MM.1S (cell line): ENCODE measurements around the gene CTSH.
A peak's percentile ranks its signal among the peaks of the same experiment; 100 is the strongest.

ENCODE experiments used
- DNase-seq: peaks from one replicate; pipeline ENCODE4 v3.0.0-alpha.2; 2015
- H2AFZ ChIP-seq: fragments of 300-600 bp; sonication (generic); 2 replicates; pipeline ENCODE4 v1.6.0; 2016; ENCODE audit warnings: antibody characterized with exemption, low read length
- H3F3A ChIP-seq: fragments of 300-600 bp; sonication (generic); 2 replicates; pipeline ENCODE4 v1.6.1; 2016; ENCODE audit warnings: mild to moderate bottlenecking, antibody characterized with exemption, low read length, moderate library complexity, mixed read lengths; ENCODE audit not compliant: insufficient read depth
- H3K27ac ChIP-seq: fragments of 300-600 bp; sonication (generic); 2 replicates; pipeline ENCODE4 v1.5.1; 2016; ENCODE audit warnings: mild to moderate bottlenecking, low read length
- H3K27me3 ChIP-seq: fragments of 300-600 bp; sonication (generic); replicated peaks from 2 replicates; pipeline ENCODE4 v1.6.0; 2016; ENCODE audit warnings: low read length; ENCODE audit not compliant: insufficient read depth
- H3K36me3 ChIP-seq: fragments of 300-600 bp; sonication (generic); replicated peaks from 2 replicates; pipeline ENCODE4 v1.6.1; 2016; ENCODE audit warnings: mild to moderate bottlenecking, low read length, mixed read lengths; ENCODE audit not compliant: insufficient read depth
- H3K4me1 ChIP-seq: fragments of 300-600 bp; sonication (generic); 2 replicates; pipeline ENCODE4 v1.6.1; 2016; ENCODE audit warnings: low read length, mixed read lengths
- H3K4me2 ChIP-seq: fragments of 300-600 bp; sonication (generic); 2 replicates; pipeline ENCODE4 v1.6.0; 2016; ENCODE audit warnings: low read depth, low read length
- H3K4me3 ChIP-seq: fragments of 300-600 bp; sonication (generic); 2 replicates; pipeline ENCODE4 v1.5.1; 2016; ENCODE audit warnings: low read length, mixed read lengths
- H3K79me2 ChIP-seq: fragments of 300-600 bp; sonication (generic); 2 replicates; pipeline ENCODE4 v1.6.1; 2016; ENCODE audit warnings: mixed run types, low read length, mixed read lengths
- H3K9ac ChIP-seq: fragments of 300-600 bp; sonication (generic); 2 replicates; pipeline ENCODE4 v1.6.1; 2016; ENCODE audit warnings: low read length, mixed read lengths
- H3K9me2 ChIP-seq: fragments of 300-600 bp; sonication (generic); replicated peaks from 2 replicates; pipeline ENCODE4 v1.6.1; 2016; ENCODE audit warnings: mild to moderate bottlenecking, low read length, mixed read lengths; ENCODE audit not compliant: insufficient read depth
- H3K9me3 ChIP-seq: fragments of 300-600 bp; sonication (generic); replicated peaks from 2 replicates; pipeline ENCODE4 v1.6.1; 2016; ENCODE audit warnings: mild to moderate bottlenecking, low read length, mixed read lengths; ENCODE audit not compliant: insufficient read depth
- H4K20me1 ChIP-seq: fragments of 300-600 bp; sonication (generic); 2 replicates; pipeline ENCODE4 v1.6.1; 2016; ENCODE audit warnings: mild to moderate bottlenecking, low read length, moderate library complexity, mixed read lengths; ENCODE audit not compliant: insufficient read depth
- EZH2 ChIP-seq: fragments of 300-600 bp; sonication (generic); optimal IDR thresholded peaks from 2 replicates; pipeline ENCODE3; 2017; ENCODE audit warnings: low read depth, mild to moderate bottlenecking, antibody characterized with exemption, low read length, mixed read lengths
- EZH2phosphoT487 ChIP-seq: fragments of 300-600 bp; sonication (generic); IDR thresholded peaks from 2 replicates; pipeline ENCODE4 v1.6.1; 2018; ENCODE audit warnings: antibody characterized with exemption, low read length
- TF ChIP-seq, protein P1 (sequence below): fragments of 300-600 bp; sonication (generic); IDR thresholded peaks from 2 replicates; pipeline ENCODE4 v1.5.1; 2016; ENCODE audit warnings: antibody characterized with exemption, low read length, mixed read lengths

CTSH gene

DNA sequence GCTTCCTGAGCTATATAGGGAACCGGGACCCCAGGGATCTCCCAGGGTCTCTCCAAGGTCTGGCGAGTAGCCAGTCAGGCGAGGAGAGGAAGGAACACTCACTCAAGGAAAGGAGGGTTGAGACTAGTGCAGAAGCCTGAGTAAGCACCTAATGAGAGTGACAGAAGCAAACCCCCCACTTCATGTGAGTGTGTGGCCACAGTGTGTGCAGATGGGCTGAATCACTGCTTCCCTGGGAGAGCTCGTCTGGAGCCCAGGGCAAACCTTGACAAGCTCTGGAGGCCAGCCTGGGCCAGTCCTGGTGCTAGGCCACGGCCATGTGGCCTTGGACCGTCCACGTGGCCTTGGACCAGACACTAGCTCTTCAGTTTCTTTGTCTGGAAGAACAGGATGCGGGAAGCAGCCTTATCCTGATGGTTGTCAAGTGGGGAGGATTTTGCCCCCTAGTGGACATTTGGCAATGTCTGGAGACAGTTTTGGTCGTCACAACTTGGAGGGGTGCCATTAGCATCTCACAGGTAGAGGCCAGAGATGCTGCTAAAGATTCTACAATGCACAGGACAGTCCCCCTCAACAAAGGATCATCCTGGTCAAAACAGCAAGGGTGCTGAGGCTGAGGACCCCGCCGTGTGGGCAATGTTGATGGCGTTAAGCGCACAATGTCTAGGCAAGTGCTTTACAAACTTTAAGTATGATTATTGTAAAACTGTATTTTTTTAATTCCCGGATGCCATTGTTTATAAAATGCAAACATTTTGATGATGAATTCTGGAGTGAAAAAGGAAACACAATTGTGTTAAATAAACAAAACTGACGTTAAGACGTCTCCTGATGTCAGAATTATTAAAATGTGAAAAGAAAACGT is 34.8 kb upstream of the CTSH start:
- no peak overlapping the region for H3K9ac ChIP-seq

DNA sequence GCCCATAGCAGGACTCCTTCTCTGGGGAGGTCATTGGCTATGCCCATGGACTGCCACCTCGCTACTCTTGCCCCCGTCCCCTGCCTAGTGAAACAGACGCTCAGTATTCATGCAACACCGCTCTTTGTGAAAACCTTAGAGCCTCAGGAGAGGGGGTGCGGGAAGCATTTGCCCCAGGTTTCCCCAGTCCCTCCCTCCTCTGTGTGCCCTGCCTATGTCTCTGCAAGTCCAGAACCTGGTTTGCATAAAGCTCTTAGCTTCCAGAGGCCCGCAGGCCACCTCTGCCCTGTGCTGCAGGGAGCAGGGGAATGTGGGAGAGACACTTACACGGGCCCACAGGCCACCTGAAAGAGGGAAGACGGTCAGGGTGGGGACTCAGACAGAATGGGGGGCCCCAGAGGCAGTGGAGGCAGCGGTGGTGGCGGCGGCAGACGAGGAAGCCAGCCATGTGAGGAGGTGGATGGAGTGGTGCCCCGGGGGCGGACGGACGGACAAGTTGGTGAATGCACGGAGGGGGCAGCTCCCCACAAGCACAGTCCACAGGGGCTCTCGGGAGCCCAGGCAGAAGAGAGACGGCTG is 33.8 kb upstream of the CTSH start:
- TF ChIP-seq EZH2, result no peak
- TF ChIP-seq EZH2phosphoT487, result no peak
- TF ChIP-seq, protein P1, sequence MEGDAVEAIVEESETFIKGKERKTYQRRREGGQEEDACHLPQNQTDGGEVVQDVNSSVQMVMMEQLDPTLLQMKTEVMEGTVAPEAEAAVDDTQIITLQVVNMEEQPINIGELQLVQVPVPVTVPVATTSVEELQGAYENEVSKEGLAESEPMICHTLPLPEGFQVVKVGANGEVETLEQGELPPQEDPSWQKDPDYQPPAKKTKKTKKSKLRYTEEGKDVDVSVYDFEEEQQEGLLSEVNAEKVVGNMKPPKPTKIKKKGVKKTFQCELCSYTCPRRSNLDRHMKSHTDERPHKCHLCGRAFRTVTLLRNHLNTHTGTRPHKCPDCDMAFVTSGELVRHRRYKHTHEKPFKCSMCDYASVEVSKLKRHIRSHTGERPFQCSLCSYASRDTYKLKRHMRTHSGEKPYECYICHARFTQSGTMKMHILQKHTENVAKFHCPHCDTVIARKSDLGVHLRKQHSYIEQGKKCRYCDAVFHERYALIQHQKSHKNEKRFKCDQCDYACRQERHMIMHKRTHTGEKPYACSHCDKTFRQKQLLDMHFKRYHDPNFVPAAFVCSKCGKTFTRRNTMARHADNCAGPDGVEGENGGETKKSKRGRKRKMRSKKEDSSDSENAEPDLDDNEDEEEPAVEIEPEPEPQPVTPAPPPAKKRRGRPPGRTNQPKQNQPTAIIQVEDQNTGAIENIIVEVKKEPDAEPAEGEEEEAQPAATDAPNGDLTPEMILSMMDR, result no peak

More for the DNA sequence above, 34.8 kb upstream of the CTSH start:
- Histone ChIP-seq H3K79me2 (no peaks in the 10 kb centered on the region), H3K4me1 (peaks cover 14% of the 10 kb centered on the region), H3K36me3 (no peaks in the 10 kb centered on the region), H2AFZ (0 out of 2 replicates have a peak overlapping the region, but pooled peaks have one; percentile 3), H3K9me2 (no peaks in the 10 kb centered on the region), H3K27me3 (no peaks in the 10 kb centered on the region), H4K20me1 (no peaks in the 10 kb centered on the region), H3K4me3 (no peak overlapping the region), H3F3A (no peaks in the 10 kb centered on the region), H3K9me3 (no peaks in the 10 kb centered on the region), H3K4me2 (no peak overlapping the region), H3K27ac (no peak overlapping the region)
- TF ChIP-seq, protein P1, result peak; percentile 77
- TF ChIP-seq EZH2 (no peak), EZH2phosphoT487 (no peak)
- peak; percentile 36 for DNase-seq

DNA sequence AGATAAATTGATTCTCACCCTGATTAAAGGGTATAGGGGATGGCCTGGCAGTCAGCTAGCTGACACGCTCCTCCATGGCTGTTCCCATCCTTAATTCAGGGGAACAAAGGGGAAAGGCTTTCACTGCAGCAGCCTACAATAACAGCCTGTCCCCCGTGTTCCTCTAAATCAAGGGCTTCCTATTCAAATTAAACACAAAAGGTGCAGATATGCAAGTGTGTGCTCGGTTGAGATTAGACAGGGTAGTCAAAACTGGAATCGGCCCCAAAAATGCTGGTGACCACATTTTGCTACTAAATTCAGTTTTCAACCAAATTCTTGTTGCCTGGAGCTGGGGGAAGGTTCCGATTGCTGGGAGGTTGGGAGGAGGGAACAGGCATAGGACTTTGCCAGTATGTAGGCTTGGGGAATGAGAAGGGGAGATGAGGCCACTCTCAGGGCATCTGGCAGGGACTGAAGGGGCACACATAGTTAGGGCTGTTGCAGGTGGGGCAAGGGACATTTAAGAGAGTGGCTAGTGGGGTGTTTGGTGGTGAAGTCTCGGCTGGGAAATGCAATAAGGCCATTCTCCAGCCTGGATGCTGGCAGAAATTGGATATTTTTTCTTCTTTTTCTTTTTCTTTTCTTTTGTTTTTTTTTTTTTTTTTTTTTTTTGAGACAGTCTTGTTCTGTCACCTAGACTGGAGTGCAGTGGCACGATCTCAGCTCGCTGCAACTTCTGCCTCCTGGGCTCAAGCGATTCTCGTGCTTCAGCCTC is 32.9 kb upstream of the CTSH start:
- no peaks in the 10 kb centered on the region for H4K20me1 ChIP-seq
- TF ChIP-seq EZH2, result no peak
- TF ChIP-seq, protein P1, result no peak
- TF ChIP-seq EZH2phosphoT487, result no peak
- no peak overlapping the region for H3K4me3 ChIP-seq
- peak overlapping the region; percentile 71 for H2AFZ ChIP-seq
- peaks cover 14% of the 10 kb centered on the region for H3K4me1 ChIP-seq
- no peak for DNase-seq
- no peaks in the 10 kb centered on the region for H3K36me3 ChIP-seq
- H3K27me3 ChIP-seq, result no peaks in the 10 kb centered on the region
- no peaks in the 10 kb centered on the region for H3K9me2 ChIP-seq
- no peaks in the 10 kb centered on the region for H3K9me3 ChIP-seq
- H3K9ac ChIP-seq, result no peak overlapping the region
- H3F3A ChIP-seq, result no peaks in the 10 kb centered on the region
- H3K27ac ChIP-seq, result peak overlapping the region; percentile 19; the same call in 1 of the 2 replicates
- peak overlapping the region; percentile 49 for H3K4me2 ChIP-seq
- no peaks in the 10 kb centered on the region for H3K79me2 ChIP-seq

More for the DNA sequence above, 33.8 kb upstream of the CTSH start:
- Histone ChIP-seq H3K4me3 (no peak overlapping the region), H3K27ac (no peak overlapping the region), H3K79me2 (no peaks in the 10 kb centered on the region), H2AFZ (no peak overlapping the region), H3K27me3 (no peaks in the 10 kb centered on the region), H3K36me3 (no peaks in the 10 kb centered on the region), H3K4me1 (peaks cover 14% of the 10 kb centered on the region), H3K4me2 (no peak overlapping the region), H3K9ac (no peak overlapping the region), H3K9me3 (no peaks in the 10 kb centered on the region), H3F3A (no peaks in the 10 kb centered on the region), H3K9me2 (no peaks in the 10 kb centered on the region), H4K20me1 (no peaks in the 10 kb centered on the region)
- DNase-seq, result no peak
